ENCODE measurements around the gene DRC7. TPM values are rescaled to one million over a fixed set of nuclear protein-coding genes. Genes with fewer than 3 reads are reported as not detected.
A peak's percentile ranks its signal among the peaks of the same experiment; 100 is the strongest.

DRC7 gene
- total and polyA plus RNA-seq, 9 of the 15 experiments (the other 6 are each of a cell fraction or from before 2014, with no cell fraction given), result 0.04 to 0.33 (median 0.12) TPM; not detected in 3

GRCh38 chr16:57697896-57698537 is 3.4 kb downstream of the DRC7 start:
- Histone ChIP-seq H3K9ac (ENCODE audit: insufficient read depth in 1 of 2, low read depth in 2 of 2, low read length in 2 of 2) (no peak overlapping the region), H3K27me3 (ENCODE audit: control insufficient read depth in 2 of 2, insufficient read depth in 2 of 2, low read length in 2 of 2) (no peaks in the 10 kb centered on the region), H3K4me3 (no peak overlapping the region), H4K20me1 (replicated peaks; ENCODE audit: control insufficient read depth, insufficient read depth, low read length) (no peaks in the 10 kb centered on the region), H2AFZ (ENCODE audit: low read depth, low read length) (no peak overlapping the region), H3K27ac (ENCODE audit: extremely low read depth, low read depth, low read length) (no peak overlapping the region), H3K36me3 (ENCODE audit: control insufficient read depth, insufficient read depth, low read length) (no peaks in the 10 kb centered on the region), H3K79me2 (ENCODE audit: control insufficient read depth, insufficient read depth, low read length) (no peaks in the 10 kb centered on the region), H3K9me1 (ENCODE audit: control insufficient read depth, insufficient read depth, low read length) (no peaks in the 10 kb centered on the region), H3K4me2 (ENCODE audit: insufficient read depth, low read length) (no peak overlapping the region), H3K9me3 (replicated peaks; ENCODE audit: control insufficient read depth, insufficient read depth, low read depth, low read length) (0 out of 2 replicates have a peak, but pooled peaks cover 2% of the 10 kb centered on the region), H3K4me1 (replicated peaks in 1 of 2; ENCODE audit: control insufficient read depth in 2 of 2, insufficient read depth in 2 of 2, low read length in 2 of 2) (peaks cover 32 to 49% of the 10 kb centered on the region in 2 experiments)
- TF ChIP-seq E2F1 (CRISPR knock-in tag; IDR thresholded peaks at IDR 0.05), result no peak
- peak; percentile 25 for TF ChIP-seq RBM25 (IDR thresholded peaks at IDR 0.05; ENCODE audit: low read depth, low read length, severe bottlenecking)
- no peak for TF ChIP-seq ZBTB17 (CRISPR knock-in tag; IDR thresholded peaks at IDR 0.05)
- TF ChIP-seq ZFP36 (IDR thresholded peaks at IDR 0.05; ENCODE audit: low read depth, low read length, partially characterized antibody), result peak; percentile 48
- TF ChIP-seq ELF2 (CRISPR knock-in tag; IDR thresholded peaks at IDR 0.05), result no peak
- ATAC-seq (no peak), DNase-seq (ENCODE audit: extremely low read depth in 1 of 4, low spot score in 3 of 4) (no peak), FAIRE-seq (no peak)
- POLR2A ChIA-PET, result interaction anchor here (0.5 to 3.3 kb wide), 4 partner anchors 8 to 80 kb away, joined by 3 to 15 read pairs (median 3); no protein-coding TSS in a partner anchor
- BruUV-seq (replicated peaks), result no TSS peak
- in situ Hi-C loops (cut with MboI) (no loop called here), intact Hi-C loops (cut with micrococcal nuclease) (no loop called here)
- CTCF ChIA-PET (ENCODE audit: low intra/inter-chr PET ratio), result no interaction called here
- WGBS (ENCODE audit: insufficient coverage, low coverage, missing lambda C conversion rate), result 76% methylated on average over 15 of the region's 17 CpGs
